HUES64 (cell line): ENCODE results near the gene CACNA1B.
A peak's percentile ranks its signal among the peaks of the same experiment; 100 is the strongest.

Experiments used
- H3K27ac ChIP-seq: 2 replicates; pipeline ENCODE4 v1.7.0; 2013; ENCODE audit warnings: low read depth, low read length, inconsistent platforms
- H3K27me3 ChIP-seq: 2 replicates; pipeline ENCODE4 v1.6.1; 2013; ENCODE audit warnings: mild to moderate bottlenecking, low read length; ENCODE audit not compliant: insufficient read depth
- H3K36me3 ChIP-seq: 2 replicates; pipeline ENCODE4 v1.6.1; 2013; ENCODE audit warnings: mild to moderate bottlenecking, low read length; ENCODE audit not compliant: insufficient read depth
- H3K4me1 ChIP-seq: 2 replicates; pipeline ENCODE4 v1.6.1; 2013; ENCODE audit warnings: mild to moderate bottlenecking, low read length, moderate library complexity; ENCODE audit not compliant: insufficient read depth
- H3K4me3 ChIP-seq: 2 replicates; pipeline ENCODE4 v1.5.1; 2013; ENCODE audit warnings: mild to moderate bottlenecking, low read length, moderate library complexity
- H3K9ac ChIP-seq: 2 replicates; pipeline ENCODE4 v1.6.1; 2013; ENCODE audit warnings: mild to moderate bottlenecking, low read depth, low read length
- H3K9me3 ChIP-seq: 2 replicates; pipeline ENCODE4 v1.6.1; 2013; ENCODE audit warnings: low read depth, low read length; ENCODE audit not compliant: insufficient read depth
- WGBS: fragments of 150-250, 120-280 bp; methylation state at CpG from one replicate; pipeline ENCODE4 v1.1.7; 2013; ENCODE audit warnings: missing lambda C conversion rate; 5-methylcytosine and 5-hydroxymethylcytosine counted together

CACNA1B gene

GRCh38 chr9:137955586-137955985, 78.0 kb downstream of the CACNA1B start:
- no peaks in the 10 kb centered on the region for H3K4me1 ChIP-seq
- H3K9ac ChIP-seq = no peak overlapping the region
- no peaks in the 10 kb centered on the region for H3K27me3 ChIP-seq
- 0 out of 2 replicates have a peak, but pooled peaks cover 3% of the 10 kb centered on the region for H3K36me3 ChIP-seq
- H3K9me3 ChIP-seq = no peaks in the 10 kb centered on the region
- H3K27ac ChIP-seq = no peak overlapping the region
- WGBS = 91% methylated on average over 14 of the region's 14 CpGs
- H3K4me3 ChIP-seq = no peak overlapping the region

GRCh38 chr9:137956039-137956438, 78.5 kb downstream of the CACNA1B start:
- 81% methylated on average over 9 of the region's 9 CpGs for WGBS
- Histone ChIP-seq H3K9me3 (no peaks in the 10 kb centered on the region), H3K4me3 (no peak overlapping the region), H3K9ac (no peak overlapping the region), H3K4me1 (no peaks in the 10 kb centered on the region), H3K27ac (no peak overlapping the region), H3K36me3 (0 out of 2 replicates have a peak, but pooled peaks cover 3% of the 10 kb centered on the region), H3K27me3 (no peaks in the 10 kb centered on the region)

- Histone ChIP-seq H3K9ac (no peak overlapping the region), H3K27ac (no peak overlapping the region), H3K27me3 (no peaks in the 10 kb centered on the region), H3K4me3 (no peak overlapping the region), H3K9me3 (no peaks in the 10 kb centered on the region), H3K36me3 (0 out of 2 replicates have a peak, but pooled peaks cover 3% of the 10 kb centered on the region), H3K4me1 (no peaks in the 10 kb centered on the region)
- 79% methylated on average over 15 of the region's 15 CpGs for WGBS
These were observed 79.3 kb downstream of the CACNA1B start for GRCh38 chr9:137956688-137957385.

GRCh38 chr9:137959641-137960411, 82.2 kb downstream of the CACNA1B start:
- Histone ChIP-seq H3K9me3 (no peaks in the 10 kb centered on the region), H3K4me1 (no peaks in the 10 kb centered on the region), H3K9ac (no peak overlapping the region), H3K36me3 (0 out of 2 replicates have a peak, but pooled peaks cover 3% of the 10 kb centered on the region), H3K27ac (no peak overlapping the region), H3K27me3 (no peaks in the 10 kb centered on the region), H3K4me3 (peak overlapping the region; percentile 16; the same call in 1 of the 2 replicates)
- 88% methylated on average over 36 of the region's 36 CpGs for WGBS

- WGBS = 75% methylated on average over 11 of the region's 11 CpGs
- Histone ChIP-seq H3K4me3 (peak overlapping the region; percentile 44), H3K9me3 (no peaks in the 10 kb centered on the region), H3K9ac (no peak overlapping the region), H3K27me3 (no peaks in the 10 kb centered on the region), H3K36me3 (0 out of 2 replicates have a peak, but pooled peaks cover 3% of the 10 kb centered on the region), H3K4me1 (no peaks in the 10 kb centered on the region), H3K27ac (no peak overlapping the region)
These were observed 82.9 kb downstream of the CACNA1B start for GRCh38 chr9:137960496-137960895.

GRCh38 chr9:137963525-137963924, 85.9 kb downstream of the CACNA1B start:
- no peak overlapping the region for H3K4me3 ChIP-seq
- WGBS = 73% methylated on average over 6 of the region's 6 CpGs
- H3K27me3 ChIP-seq = no peaks in the 10 kb centered on the region

GRCh38 chr9:137965177-137965795, 87.7 kb downstream of the CACNA1B start:
- H3K4me3 ChIP-seq = no peak overlapping the region
- H3K27me3 ChIP-seq = no peaks in the 10 kb centered on the region
- no peaks in the 10 kb centered on the region for H3K36me3 ChIP-seq
- WGBS = 84% methylated on average over 8 of the region's 9 CpGs
- no peak overlapping the region for H3K27ac ChIP-seq
- no peaks in the 10 kb centered on the region for H3K9me3 ChIP-seq
- no peaks in the 10 kb centered on the region for H3K4me1 ChIP-seq
- no peak overlapping the region for H3K9ac ChIP-seq

More at GRCh38 chr9:137963525-137963924, 85.9 kb downstream of the CACNA1B start:
- no peak overlapping the region for H3K9ac ChIP-seq
- no peaks in the 10 kb centered on the region for H3K4me1 ChIP-seq
- no peak overlapping the region for H3K27ac ChIP-seq
- no peaks in the 10 kb centered on the region for H3K9me3 ChIP-seq
- no peaks in the 10 kb centered on the region for H3K36me3 ChIP-seq

- WGBS = 83% methylated on average over 17 of the region's 17 CpGs
These were observed 89.8 kb downstream of the CACNA1B start for GRCh38 chr9:137967280-137967953.

GRCh38 chr9:137968235-137968634, 90.7 kb downstream of the CACNA1B start:
- no peak overlapping the region for H3K27ac ChIP-seq
- H3K9ac ChIP-seq = no peak overlapping the region
- no peaks in the 10 kb centered on the region for H3K9me3 ChIP-seq
- H3K4me3 ChIP-seq = no peak overlapping the region
- H3K27me3 ChIP-seq = no peaks in the 10 kb centered on the region
- H3K36me3 ChIP-seq = no peaks in the 10 kb centered on the region
- no peaks in the 10 kb centered on the region for H3K4me1 ChIP-seq
- WGBS = 85% methylated on average over 10 of the region's 10 CpGs

More at GRCh38 chr9:137967280-137967953, 89.8 kb downstream of the CACNA1B start:
- no peaks in the 10 kb centered on the region for H3K36me3 ChIP-seq
- H3K4me3 ChIP-seq = no peak overlapping the region
- H3K9ac ChIP-seq = no peak overlapping the region
- no peaks in the 10 kb centered on the region for H3K4me1 ChIP-seq
- H3K27ac ChIP-seq = no peak overlapping the region
- no peaks in the 10 kb centered on the region for H3K27me3 ChIP-seq
- H3K9me3 ChIP-seq = no peaks in the 10 kb centered on the region

GRCh38 chr9:137969008-137969407, 91.4 kb downstream of the CACNA1B start:
- H3K4me1 ChIP-seq = no peaks in the 10 kb centered on the region
- no peaks in the 10 kb centered on the region for H3K27me3 ChIP-seq
- WGBS = 75% methylated on average over 8 of the region's 8 CpGs
- no peaks in the 10 kb centered on the region for H3K9me3 ChIP-seq
- no peak overlapping the region for H3K27ac ChIP-seq
- no peak overlapping the region for H3K4me3 ChIP-seq
- no peaks in the 10 kb centered on the region; the same call in 1 of the 2 replicates for H3K36me3 ChIP-seq
- H3K9ac ChIP-seq = no peak overlapping the region
